KMS-11 (cell line): ENCODE results near the gene TRIM52.

ENCODE experiments used
- H2AFZ ChIP-seq: fragments of 200-600 bp; sonication (generic); 2 replicates; pipeline ENCODE4 v1.6.1; 2016; ENCODE audit warnings: antibody characterized with exemption, mixed run types, low read depth
- H3K27ac ChIP-seq: fragments of 200-600 bp; sonication (generic); 2 replicates; pipeline ENCODE4 v1.6.1; 2016; ENCODE audit warnings: mild to moderate bottlenecking, mixed run types
- H3K27me3 ChIP-seq: fragments of 200-600 bp; sonication (generic); 2 replicates; pipeline ENCODE4 v1.6.1; 2017; ENCODE audit warnings: mild to moderate bottlenecking, low read depth, mixed run types, moderate library complexity; ENCODE audit not compliant: insufficient read depth
- H3K36me3 ChIP-seq: fragments of 200-600 bp; sonication (generic); 2 replicates; pipeline ENCODE4 v1.6.1; 2017; ENCODE audit warnings: mild to moderate bottlenecking, mixed run types; ENCODE audit not compliant: insufficient read depth
- H3K4me1 ChIP-seq: fragments of 200-600 bp; sonication (generic); 2 replicates; pipeline ENCODE4 v1.6.1; 2016; ENCODE audit warnings: mild to moderate bottlenecking, low read depth, mixed run types; ENCODE audit not compliant: poor library complexity, severe bottlenecking
- H3K4me2 ChIP-seq: fragments of 200-600 bp; sonication (generic); 2 replicates; pipeline ENCODE4 v1.7.0; 2016; ENCODE audit warnings: mild to moderate bottlenecking, mixed run types
- H3K4me3 ChIP-seq: fragments of 200-600 bp; sonication (generic); IDR thresholded peaks from 2 replicates; pipeline ENCODE4 v1.6.1; 2017; ENCODE audit warnings: low read depth, low read length, mixed read lengths; ENCODE audit not compliant: insufficient read depth
- H3K79me2 ChIP-seq: fragments of 200-600 bp; sonication (generic); 2 replicates; pipeline ENCODE4 v1.6.1; 2016; ENCODE audit warnings: low read depth, mixed run types; ENCODE audit not compliant: insufficient read depth
- H3K9ac ChIP-seq: fragments of 200-600 bp; sonication (generic); 2 replicates; pipeline ENCODE4 v1.6.1; 2016; ENCODE audit warnings: mild to moderate bottlenecking, mixed run types
- H4K20me1 ChIP-seq: fragments of 200-600 bp; sonication (generic); 2 replicates; pipeline ENCODE4 v1.6.1; 2016; ENCODE audit warnings: mild to moderate bottlenecking, mixed run types; ENCODE audit not compliant: insufficient read depth
- TF ChIP-seq, protein P1 (sequence below): fragments of 200-600 bp; sonication (generic); conservative IDR thresholded peaks from 2 replicates; pipeline ENCODE4 v1.6.1; 2017; ENCODE audit warnings: low read depth, mild to moderate bottlenecking, antibody characterized with exemption, low read length, moderate library complexity, mixed read lengths

Gene TRIM52

DNA sequence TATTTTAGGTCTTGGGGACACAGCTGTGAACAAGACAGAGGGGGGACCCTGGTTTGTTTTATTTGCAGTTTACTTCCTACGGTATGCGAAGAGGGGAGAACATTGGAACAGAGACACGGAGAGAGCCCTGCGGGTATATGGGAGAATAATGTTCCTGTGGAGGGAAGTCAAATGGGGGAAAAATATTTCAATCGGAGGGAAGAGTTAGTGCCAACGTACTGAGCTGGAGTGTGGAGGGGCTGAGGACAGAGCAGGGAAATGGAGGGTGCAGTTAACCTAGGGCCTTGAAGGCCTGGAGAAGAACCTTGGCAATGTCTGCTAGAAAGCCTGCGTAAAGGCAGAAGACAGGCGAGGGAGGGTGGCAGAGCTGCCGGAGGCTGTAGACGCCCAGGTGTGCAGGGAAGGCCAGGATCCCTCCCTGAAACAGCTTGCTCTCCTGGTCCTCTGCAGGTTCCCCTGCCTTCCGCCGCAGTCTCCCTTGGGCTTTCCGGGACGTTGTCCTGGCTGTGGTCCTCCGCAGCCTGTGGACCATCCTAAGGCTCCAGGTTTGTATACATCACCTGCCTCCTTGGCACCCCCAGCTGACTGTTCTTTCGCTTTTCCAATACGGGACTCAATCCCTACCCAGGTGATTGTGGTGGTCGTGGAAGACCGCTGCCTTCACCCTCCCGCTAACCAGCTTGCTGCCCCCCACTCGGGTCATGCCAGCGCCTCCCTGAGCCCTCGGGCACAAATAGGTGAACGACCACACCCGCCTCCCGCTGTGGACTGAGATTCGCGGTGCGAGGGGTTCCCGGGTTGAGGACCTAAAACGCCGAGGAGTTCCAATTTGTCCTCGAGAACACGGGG, 15.3 kb downstream of the TRIM52 start:
- H3K36me3 ChIP-seq = peaks cover 6% of the 10 kb centered on the region; the same call in 1 of the 2 replicates
- H2AFZ ChIP-seq = peak overlapping the region; percentile 49; the same call in 1 of the 2 replicates
- no peaks in the 10 kb centered on the region; the same call in 1 of the 2 replicates for H4K20me1 ChIP-seq
- no peaks in the 10 kb centered on the region for H3K27me3 ChIP-seq
- TF ChIP-seq, protein P1, sequence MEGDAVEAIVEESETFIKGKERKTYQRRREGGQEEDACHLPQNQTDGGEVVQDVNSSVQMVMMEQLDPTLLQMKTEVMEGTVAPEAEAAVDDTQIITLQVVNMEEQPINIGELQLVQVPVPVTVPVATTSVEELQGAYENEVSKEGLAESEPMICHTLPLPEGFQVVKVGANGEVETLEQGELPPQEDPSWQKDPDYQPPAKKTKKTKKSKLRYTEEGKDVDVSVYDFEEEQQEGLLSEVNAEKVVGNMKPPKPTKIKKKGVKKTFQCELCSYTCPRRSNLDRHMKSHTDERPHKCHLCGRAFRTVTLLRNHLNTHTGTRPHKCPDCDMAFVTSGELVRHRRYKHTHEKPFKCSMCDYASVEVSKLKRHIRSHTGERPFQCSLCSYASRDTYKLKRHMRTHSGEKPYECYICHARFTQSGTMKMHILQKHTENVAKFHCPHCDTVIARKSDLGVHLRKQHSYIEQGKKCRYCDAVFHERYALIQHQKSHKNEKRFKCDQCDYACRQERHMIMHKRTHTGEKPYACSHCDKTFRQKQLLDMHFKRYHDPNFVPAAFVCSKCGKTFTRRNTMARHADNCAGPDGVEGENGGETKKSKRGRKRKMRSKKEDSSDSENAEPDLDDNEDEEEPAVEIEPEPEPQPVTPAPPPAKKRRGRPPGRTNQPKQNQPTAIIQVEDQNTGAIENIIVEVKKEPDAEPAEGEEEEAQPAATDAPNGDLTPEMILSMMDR = no peak
- no peak overlapping the region for H3K4me3 ChIP-seq
- H3K4me1 ChIP-seq = peaks cover 16% of the 10 kb centered on the region
- H3K79me2 ChIP-seq = peaks cover 51% of the 10 kb centered on the region
- peak overlapping the region; percentile 70; the same call in 1 of the 2 replicates for H3K9ac ChIP-seq
- peak overlapping the region; percentile 64; the same call in 1 of the 2 replicates for H3K4me2 ChIP-seq
- peak overlapping the region; percentile 23; the same call in 1 of the 2 replicates for H3K27ac ChIP-seq

- Histone ChIP-seq H2AFZ (peak within 1 kb of the TSS; percentile 69), H3K27me3 (no peaks in the 10 kb centered on the region), H3K4me3 (no peak within 1 kb of the TSS), H3K27ac (peak within 1 kb of the TSS; percentile 90), H3K9ac (peak within 1 kb of the TSS; percentile 98), H3K4me2 (peak within 1 kb of the TSS; percentile 93), H3K4me1 (peaks cover 19% of the 10 kb centered on the region), H3K36me3 (peaks cover 15% of the 10 kb centered on the region; the same call in 1 of the 2 replicates), H4K20me1 (peaks cover 8% of the 10 kb centered on the region; the same call in 1 of the 2 replicates), H3K79me2 (peaks cover 59% of the 10 kb centered on the region)
- TF ChIP-seq, protein P1 = no peak
Observed at GRCh38 chr5:181243564-181244343, 17.2 kb downstream of the TRIM52 start, which contains the start of gene RACK1. TSS of gene RACK1 (minus strand) at chr5:181243906. CDS start at chr5:181243800, 106 bp downstream.

DNA sequence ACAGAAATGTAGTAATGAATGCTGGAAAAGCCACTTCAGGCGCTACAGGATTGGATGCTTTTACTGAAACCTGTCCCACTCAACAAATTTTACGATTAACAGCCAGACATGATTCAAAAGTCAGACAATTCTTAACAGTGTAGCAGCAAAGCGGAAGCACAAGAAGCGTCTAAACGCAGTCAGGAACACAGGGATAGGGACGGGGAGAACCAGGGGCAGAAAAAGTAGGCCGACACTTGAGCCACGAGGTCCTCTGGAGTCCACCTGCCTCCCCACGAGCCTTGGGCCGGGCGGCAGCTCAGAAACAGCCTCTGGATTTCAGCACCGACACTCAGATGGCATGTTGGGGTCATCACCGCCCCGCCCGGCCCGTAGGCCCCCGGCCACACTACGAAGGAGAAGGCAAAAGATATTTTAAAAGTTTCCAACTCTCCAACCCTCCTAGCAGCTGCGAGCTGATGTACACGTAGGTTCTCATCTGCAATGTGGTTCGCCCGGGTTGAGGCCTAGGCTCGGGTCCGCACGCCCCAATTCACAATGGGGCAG, 17.9 kb downstream of the TRIM52 start:
- Histone ChIP-seq H4K20me1 (peaks cover 8% of the 10 kb centered on the region; the same call in 1 of the 2 replicates), H3K79me2 (peaks cover 54% of the 10 kb centered on the region), H3K4me1 (peaks cover 19% of the 10 kb centered on the region), H3K27me3 (no peaks in the 10 kb centered on the region), H3K4me3 (no peak overlapping the region), H3K4me2 (peak overlapping the region; percentile 93), H3K36me3 (peaks cover 21% of the 10 kb centered on the region; the same call in 1 of the 2 replicates), H3K27ac (peak overlapping the region; percentile 90), H3K9ac (peak overlapping the region; percentile 98), H2AFZ (no peak overlapping the region)
- TF ChIP-seq, protein P1 = no peak

GRCh38 chr5:181242031-181242451, 18.9 kb downstream of the TRIM52 start:
- peaks cover 19% of the 10 kb centered on the region for H3K4me1 ChIP-seq
- peak overlapping the region; percentile 93 for H3K4me2 ChIP-seq
- peaks cover 8% of the 10 kb centered on the region; the same call in 1 of the 2 replicates for H4K20me1 ChIP-seq
- TF ChIP-seq, protein P1 = no peak
- peaks cover 23% of the 10 kb centered on the region; the same call in 1 of the 2 replicates for H3K36me3 ChIP-seq
- peaks cover 54% of the 10 kb centered on the region for H3K79me2 ChIP-seq
- no peaks in the 10 kb centered on the region for H3K27me3 ChIP-seq
- no peak overlapping the region for H3K4me3 ChIP-seq
- peak overlapping the region; percentile 98; the same call in 1 of the 2 replicates for H3K9ac ChIP-seq
- peak overlapping the region; percentile 90 for H3K27ac ChIP-seq
- no peak overlapping the region for H2AFZ ChIP-seq
